K562 (cell line): ENCODE results near the gene QPRT. TPM values are rescaled to one million over a fixed set of nuclear protein-coding genes. Genes with fewer than 3 reads are reported as not detected.

Experiments used
- CREM ChIP-seq: IDR thresholded peaks from 2 replicates; pipeline ENCODE4 v1.6.1; 2014; ENCODE audit warnings: antibody characterized with exemption, low read depth
- DIDO1 ChIP-seq: fragments of 450-650 bp; IDR thresholded peaks from 2 replicates; pipeline ENCODE4 v1.6.1; 2016; ENCODE audit warnings: low read depth, missing biosample characterization, missing genetic modification characterization
- FOS ChIP-seq: IDR thresholded peaks from 3 replicates; pipeline ENCODE4 v1.6.1; 2011; ENCODE audit not compliant: insufficient read length; ENCODE audit errors: extremely low read depth
- FOXK1 ChIP-seq: sonication (generic); formaldehyde crosslinking; IDR thresholded peaks from 2 replicates; pipeline ENCODE4 v1.8.0; 2022; ENCODE audit warnings: missing genetic modification reagents, mild to moderate bottlenecking, borderline replicate concordance
- HCFC1 ChIP-seq: IDR thresholded peaks from 2 replicates; pipeline ENCODE4 v1.6.1; 2012; ENCODE audit warnings: low read depth, low read length, improper control_type of control experiment
- HDAC2 ChIP-seq: fragments of 450-650 bp; IDR thresholded peaks from 2 replicates; pipeline ENCODE4 v1.6.1; 2016; ENCODE audit warnings: mild to moderate bottlenecking
- HDAC8 ChIP-seq: fragments of 450-650 bp; IDR thresholded peaks from 2 replicates; pipeline ENCODE4 v1.6.1; 2016; ENCODE audit warnings: mild to moderate bottlenecking, missing genetic modification characterization, moderate library complexity, missing compliant biosample characterization
- IFI16 ChIP-seq: fragments of 250-450 bp; sonication (Bioruptor Pico); IDR thresholded peaks from 2 replicates; pipeline ENCODE4 v2.1.2; 2022; ENCODE audit warnings: mild to moderate bottlenecking, inconsistent platforms
- KLF10 ChIP-seq: fragments of 250-450 bp; sonication (Bioruptor Pico); IDR thresholded peaks from 2 replicates; pipeline ENCODE4 v1.6.1; 2021; ENCODE audit warnings: matching md5 sums
- MYBL2 ChIP-seq, 2 experiments: fragments of 450-650 bp in 1 of 2; sonication (generic) in 1 of 2; formaldehyde crosslinking in 1 of 2; IDR thresholded peaks; 2 replicates each; pipeline versions ENCODE4 v1.6.1 to v1.8.1; 2017 to 2022; ENCODE audit warnings: borderline replicate concordance in 1 of 2, inconsistent platforms in 1 of 2, low read depth in 1 of 2, mild to moderate bottlenecking in 1 of 2, missing genetic modification reagents in 1 of 2, moderate library complexity in 1 of 2
- NR4A1 ChIP-seq, 2 experiments: fragments of 250-450 bp in 1 of 2; fragments of 450-650 bp in 1 of 2; sonication (Bioruptor Pico) in 1 of 2; IDR thresholded peaks; 2 replicates each; pipeline versions ENCODE4 v1.4.0 to v1.6.1; 2016 to 2020; ENCODE audit warnings: mild to moderate bottlenecking in 2 of 2, missing compliant biosample characterization in 1 of 2, missing genetic modification characterization in 1 of 2, moderate library complexity in 1 of 2
- RBM39 ChIP-seq: fragments of 200-400 bp; formaldehyde crosslinking; optimal IDR thresholded peaks from 2 replicates; pipeline ENCODE3; 2018; ENCODE audit warnings: low read depth, low read length
- RCOR1 ChIP-seq, 2 experiments: IDR thresholded peaks; 2 replicates each; pipeline ENCODE4 v1.6.1; 2012; ENCODE audit warnings: low read depth in 2 of 2, low read length in 2 of 2, borderline replicate concordance in 1 of 2, improper control_type of control experiment in 1 of 2
- TSC22D4 ChIP-seq: fragments of 450-650 bp; IDR thresholded peaks from 2 replicates; pipeline ENCODE4 v1.6.1; 2016; ENCODE audit warnings: missing genetic modification characterization, missing biosample characterization, control low read depth
- XRCC3 ChIP-seq: fragments of 450-650 bp; IDR thresholded peaks from 2 replicates; pipeline ENCODE4 v1.6.1; 2017; ENCODE audit warnings: mild to moderate bottlenecking, moderate library complexity
- ZNF23 ChIP-seq: fragments of 250-450 bp; sonication (Bioruptor Pico); IDR thresholded peaks from 2 replicates; pipeline ENCODE4 v1.4.0; 2020; ENCODE audit warnings: mild to moderate bottlenecking
- ZNF583 ChIP-seq: fragments of 250-450 bp; sonication (Bioruptor Pico); IDR thresholded peaks from 2 replicates; pipeline ENCODE4 v1.4.0; 2020
- ZNF584 ChIP-seq: fragments of 200-800 bp; sonication (Bioruptor generic); IDR thresholded peaks from 2 replicates; pipeline ENCODE4 v1.6.1; 2016; ENCODE audit warnings: low read depth, mild to moderate bottlenecking, missing genetic modification characterization, missing compliant biosample characterization
- ZNF639 ChIP-seq, 2 experiments: fragments of 200-800 bp in 1 of 2; sonication (Bioruptor generic) in 1 of 2; sonication (generic) in 1 of 2; formaldehyde crosslinking in 1 of 2; IDR thresholded peaks in 1 of 2; conservative IDR thresholded peaks in 1 of 2; 2 replicates each; pipeline versions ENCODE4 v1.5.0 to v1.6.1; 2016 to 2020; ENCODE audit warnings: missing compliant biosample characterization in 1 of 2, missing genetic modification characterization in 1 of 2, missing genetic modification reagents in 1 of 2
- ZNF79 ChIP-seq: fragments of 250-450 bp; sonication (Bioruptor Pico); IDR thresholded peaks from 2 replicates; pipeline ENCODE4 v1.4.0; 2020; ENCODE audit warnings: low read depth, mild to moderate bottlenecking, moderate library complexity
- polyA plus RNA-seq, 8 experiments: library from polyadenylated mRNA; depleted of rRNA in 4 of 8; stranded (reverse) in 5 of 8; unstranded in 3 of 8; fragments of >200 nt; fragmentation: Nextera tagmentation in 2 of 8; fragmentation: Illumina TruSeq in 1 of 8; extraction: Ambion mirVana in 2 of 8; extraction: Trizol in 1 of 8; gene quantifications; 2 replicates each; pipeline versions ENCODE4 v1.2.1 to v1.2.3, GENCODE V29; 2011 to 2014; ENCODE audit warnings: inconsistent platforms in 1 of 8, missing spikeins in 1 of 8
- total RNA-seq, 7 experiments: library from RNA; depleted of rRNA in 6 of 7; stranded (reverse); fragments of >200 nt in 6 of 7; fragmentation: Illumina TruSeq in 2 of 7; extraction: Trizol in 2 of 7; gene quantifications; 2 replicates each; pipeline versions ENCODE4 v1.2.1 to v1.2.3, GENCODE V29; 2011 to 2021; ENCODE audit warnings: low replicate concordance in 1 of 7
- TF ChIP-seq, protein P1 (sequence below): fragments of 450-650 bp; IDR thresholded peaks from 2 replicates; pipeline ENCODE4 v1.6.1; 2016; ENCODE audit warnings: mild to moderate bottlenecking
- TF ChIP-seq, protein P2 (sequence below): fragments of 450-650 bp; conservative IDR thresholded peaks from 2 replicates; pipeline ENCODE4 v1.6.1; 2016; ENCODE audit warnings: missing genetic modification characterization, low read depth, mild to moderate bottlenecking, control low read depth, missing compliant biosample characterization

The QPRT gene
- total and polyA plus RNA-seq, 9 of the 15 experiments (the other 6 are each of a cell fraction or from before 2014, with no cell fraction given): 7.7 to 112 (median 64.1) TPM

DNA sequence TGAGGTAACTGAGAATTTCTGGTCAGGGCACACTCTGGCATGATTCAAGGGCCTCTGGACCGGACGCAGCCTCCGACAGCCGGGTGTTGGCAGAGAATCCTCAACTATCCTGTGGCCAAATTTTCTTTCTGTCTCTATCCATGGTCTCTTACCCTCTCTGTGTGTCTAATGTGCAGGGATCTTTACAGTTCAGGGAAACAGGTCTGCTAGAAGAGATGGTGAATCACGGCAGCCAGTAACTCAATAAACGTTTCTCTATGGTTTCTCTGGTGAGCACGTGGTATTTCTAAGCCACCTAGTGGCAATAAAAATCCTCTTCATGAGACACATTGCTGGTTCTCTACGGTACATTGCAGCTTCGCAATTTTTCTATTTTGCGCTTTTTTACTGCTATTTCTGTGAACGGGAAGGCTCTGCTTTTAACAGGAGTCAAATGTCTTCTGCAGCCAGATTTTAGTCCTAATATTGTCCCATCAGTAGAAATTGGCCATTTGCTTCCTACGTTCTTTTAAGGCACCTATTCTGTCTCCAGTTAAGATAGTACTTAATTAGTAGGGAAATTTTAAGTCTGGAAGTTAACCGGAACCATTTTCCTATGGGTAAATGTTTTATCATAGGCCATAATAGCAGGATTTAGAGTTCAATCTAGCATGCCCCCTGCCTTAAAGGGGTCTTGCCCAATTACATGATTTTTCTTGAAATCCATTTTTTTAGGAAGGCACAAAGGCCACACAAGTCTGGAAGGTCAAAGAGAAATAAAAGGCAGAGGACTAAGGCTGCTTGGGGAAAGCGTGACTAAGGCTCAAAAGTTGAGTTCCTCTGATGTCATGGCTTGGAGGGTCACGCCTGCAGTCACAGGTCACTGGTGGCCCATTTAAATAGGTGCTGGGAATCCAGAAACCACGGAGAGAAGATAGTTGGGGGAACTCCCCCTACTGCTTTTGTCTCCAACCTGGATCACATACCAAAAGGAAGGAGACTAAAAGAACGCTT lies 31.5 kb downstream of the QPRT start (continued):
- TF ChIP-seq KLF10 (CRISPR knock-in tag) (no peak), XRCC3 (no peak), HDAC8 (tag) (no peak), HDAC2 (peak; percentile 56; the same call in 1 of the 2 replicates), FOXK1 (CRISPR knock-in tag) (no peak), DIDO1 (tag) (no peak), TSC22D4 (tag) (no peak), HCFC1 (no peak), CREM (peak; percentile 45), ZNF583 (CRISPR knock-in tag) (no peak), ZNF79 (no peak), ZNF639 (CRISPR knock-in tag; conservative IDR thresholded peaks at IDR 0.05 in 1 of 2, IDR thresholded peaks at IDR 0.05 in 1 of 2) (no peak), IFI16 (CRISPR knock-in tag) (no peak), ZNF23 (CRISPR knock-in tag) (no peak), MYBL2 (IDR thresholded peaks at IDR 0.05; ENCODE audit: low read depth) (no peak), MYBL2 (CRISPR knock-in tag; IDR thresholded peaks at IDR 0.05; ENCODE audit: borderline replicate concordance) (no peak), RCOR1 (IDR thresholded peaks at IDR 0.05; ENCODE audit: borderline replicate concordance in 1 of 2, low read depth in 2 of 2, low read length in 2 of 2) (peak in 1 of 2 experiments; percentile 76; a peak in 1 of 4 replicates), NR4A1 (CRISPR knock-in tag; IDR thresholded peaks at IDR 0.05) (no peak), NR4A1 (tag; IDR thresholded peaks at IDR 0.05) (no peak), RBM39 (no peak), ZNF584 (CRISPR knock-in tag) (no peak), FOS (no peak)
- TF ChIP-seq, protein P1, sequence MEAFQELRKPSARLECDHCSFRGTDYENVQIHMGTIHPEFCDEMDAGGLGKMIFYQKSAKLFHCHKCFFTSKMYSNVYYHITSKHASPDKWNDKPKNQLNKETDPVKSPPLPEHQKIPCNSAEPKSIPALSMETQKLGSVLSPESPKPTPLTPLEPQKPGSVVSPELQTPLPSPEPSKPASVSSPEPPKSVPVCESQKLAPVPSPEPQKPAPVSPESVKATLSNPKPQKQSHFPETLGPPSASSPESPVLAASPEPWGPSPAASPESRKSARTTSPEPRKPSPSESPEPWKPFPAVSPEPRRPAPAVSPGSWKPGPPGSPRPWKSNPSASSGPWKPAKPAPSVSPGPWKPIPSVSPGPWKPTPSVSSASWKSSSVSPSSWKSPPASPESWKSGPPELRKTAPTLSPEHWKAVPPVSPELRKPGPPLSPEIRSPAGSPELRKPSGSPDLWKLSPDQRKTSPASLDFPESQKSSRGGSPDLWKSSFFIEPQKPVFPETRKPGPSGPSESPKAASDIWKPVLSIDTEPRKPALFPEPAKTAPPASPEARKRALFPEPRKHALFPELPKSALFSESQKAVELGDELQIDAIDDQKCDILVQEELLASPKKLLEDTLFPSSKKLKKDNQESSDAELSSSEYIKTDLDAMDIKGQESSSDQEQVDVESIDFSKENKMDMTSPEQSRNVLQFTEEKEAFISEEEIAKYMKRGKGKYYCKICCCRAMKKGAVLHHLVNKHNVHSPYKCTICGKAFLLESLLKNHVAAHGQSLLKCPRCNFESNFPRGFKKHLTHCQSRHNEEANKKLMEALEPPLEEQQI: 0 out of 2 replicates have a peak, but pooled peaks have one; percentile 32
- TF ChIP-seq, protein P2, sequence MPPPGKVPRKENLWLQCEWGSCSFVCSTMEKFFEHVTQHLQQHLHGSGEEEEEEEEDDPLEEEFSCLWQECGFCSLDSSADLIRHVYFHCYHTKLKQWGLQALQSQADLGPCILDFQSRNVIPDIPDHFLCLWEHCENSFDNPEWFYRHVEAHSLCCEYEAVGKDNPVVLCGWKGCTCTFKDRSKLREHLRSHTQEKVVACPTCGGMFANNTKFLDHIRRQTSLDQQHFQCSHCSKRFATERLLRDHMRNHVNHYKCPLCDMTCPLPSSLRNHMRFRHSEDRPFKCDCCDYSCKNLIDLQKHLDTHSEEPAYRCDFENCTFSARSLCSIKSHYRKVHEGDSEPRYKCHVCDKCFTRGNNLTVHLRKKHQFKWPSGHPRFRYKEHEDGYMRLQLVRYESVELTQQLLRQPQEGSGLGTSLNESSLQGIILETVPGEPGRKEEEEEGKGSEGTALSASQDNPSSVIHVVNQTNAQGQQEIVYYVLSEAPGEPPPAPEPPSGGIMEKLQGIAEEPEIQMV (tag): no peak
